Immature natural killer cell (primary cell): ENCODE data around the gene GPR146. TPM values are rescaled to one million over a fixed set of nuclear protein-coding genes. Genes with fewer than 3 reads are reported as not detected.

ENCODE experiments used
- DNase-seq, 3 donors: peaks; one replicate each; pipeline ENCODE4 v3.0.0; 2022; ENCODE audit warnings: mixed read lengths in 1 of 3
- H3K27ac Mint-ChIP-seq, 6 donors: one replicate each; pipeline ENCODE4 v1.8.0; 2020; ENCODE audit warnings: mixed read lengths in 6 of 6, mild to moderate bottlenecking in 5 of 6, inconsistent platforms in 4 of 6, moderate library complexity in 3 of 6
- H3K27me3 Mint-ChIP-seq, 3 donors: one replicate each; pipeline ENCODE4 v1.8.0; 2020 to 2021; ENCODE audit warnings: low read depth in 3 of 3, mild to moderate bottlenecking in 3 of 3, mixed read lengths in 3 of 3, moderate library complexity in 3 of 3, inconsistent platforms in 1 of 3
- H3K36me3 Mint-ChIP-seq, 3 donors: one replicate each; pipeline ENCODE4 v1.8.0; 2020; ENCODE audit warnings: mixed read lengths in 3 of 3, inconsistent platforms in 2 of 3, mild to moderate bottlenecking in 2 of 3
- H3K4me1 Mint-ChIP-seq, 2 donors: one replicate each; pipeline ENCODE4 v1.8.0; 2020; ENCODE audit warnings: inconsistent platforms in 2 of 2, mild to moderate bottlenecking in 2 of 2, mixed read lengths in 2 of 2, moderate library complexity in 1 of 2
- H3K4me3 Mint-ChIP-seq, 5 donors: one replicate each; pipeline ENCODE4 v1.8.0; 2020; ENCODE audit warnings: mild to moderate bottlenecking in 5 of 5, mixed read lengths in 5 of 5, inconsistent platforms in 3 of 5, moderate library complexity in 3 of 5
- H3K9me3 Mint-ChIP-seq, 6 donors: one replicate each; pipeline ENCODE4 v1.8.0; 2020; ENCODE audit warnings: mild to moderate bottlenecking in 6 of 6, mixed read lengths in 6 of 6, inconsistent platforms in 4 of 6, moderate library complexity in 3 of 6
- polyA plus RNA-seq, 3 donors: library from polyadenylated mRNA; unstranded; fragments of 300-500 nt; fragmentation: Illumina TruSeq; gene quantifications; one replicate each; pipeline ENCODE4 v1.2.3, GENCODE V29; 2021

GPR146 gene
- polyA plus RNA-seq, 3 donors from 2014 or later, result 1.1 to 1.9 TPM; not detected in 1

DNA sequence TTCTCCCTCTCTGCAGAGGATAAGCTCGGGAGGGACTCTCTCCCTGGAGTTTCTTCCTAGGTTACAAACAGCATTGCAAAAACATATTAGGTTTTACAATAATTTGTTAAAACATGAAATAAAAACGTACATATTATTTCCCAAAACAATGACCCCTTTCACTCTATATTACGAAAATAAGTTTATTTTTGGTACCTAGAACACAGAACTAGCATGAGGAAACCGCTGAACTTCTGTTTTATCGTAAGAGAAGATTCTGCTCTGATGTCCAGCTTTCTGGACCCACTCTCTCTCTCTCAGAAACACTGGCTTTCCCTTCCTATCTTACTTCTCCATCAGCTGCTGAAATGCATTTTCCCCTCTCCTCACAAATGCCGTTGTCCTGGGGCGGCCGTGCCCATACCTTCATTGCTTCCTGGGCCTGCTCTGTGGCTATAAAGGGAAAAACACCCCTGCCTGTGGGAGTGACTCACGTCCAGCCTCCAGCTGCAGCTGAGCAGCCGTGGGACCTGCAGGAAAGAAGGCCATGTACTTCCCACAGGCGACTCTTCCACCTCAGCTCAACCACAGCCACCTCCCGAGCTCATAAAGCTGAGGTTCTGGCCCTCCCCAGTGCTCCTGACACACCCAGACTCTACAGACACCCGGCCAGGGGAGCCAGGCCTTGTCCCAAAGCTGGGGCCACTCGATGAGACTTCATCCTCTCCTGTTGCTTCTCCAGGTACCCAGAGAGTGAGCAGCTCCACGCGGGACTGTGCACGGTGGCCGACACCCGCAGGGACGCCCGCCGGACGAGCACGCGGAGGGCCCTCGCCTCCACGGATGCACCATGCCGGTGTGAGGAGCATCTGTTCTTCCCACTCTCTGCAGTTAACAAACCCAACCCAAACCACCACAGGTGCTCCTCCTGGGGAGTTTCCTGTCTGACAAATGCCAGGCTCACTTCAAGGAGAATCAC lies 46.6 kb downstream of the GPR146 start:
- no peaks in the 10 kb centered on the region for H3K36me3 Mint-ChIP-seq
- peaks cover 6 to 10% of the 10 kb centered on the region in 2 donors for H3K4me1 Mint-ChIP-seq
- no peak overlapping the region for H3K27ac Mint-ChIP-seq
- no peak for DNase-seq
- peaks cover 0 to 3% (median 0%) of the 10 kb centered on the region in 3 donors for H3K27me3 Mint-ChIP-seq
- no peak overlapping the region for H3K4me3 Mint-ChIP-seq
- no peaks in the 10 kb centered on the region for H3K9me3 Mint-ChIP-seq

DNA sequence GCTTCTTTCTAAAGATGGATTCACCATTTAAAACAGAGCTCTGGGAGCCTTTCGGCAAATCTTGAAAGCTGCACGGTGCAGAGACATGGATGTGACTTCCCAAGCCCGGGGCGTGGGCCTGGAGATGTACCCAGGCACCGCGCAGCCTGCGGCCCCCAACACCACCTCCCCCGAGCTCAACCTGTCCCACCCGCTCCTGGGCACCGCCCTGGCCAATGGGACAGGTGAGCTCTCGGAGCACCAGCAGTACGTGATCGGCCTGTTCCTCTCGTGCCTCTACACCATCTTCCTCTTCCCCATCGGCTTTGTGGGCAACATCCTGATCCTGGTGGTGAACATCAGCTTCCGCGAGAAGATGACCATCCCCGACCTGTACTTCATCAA lies 47.3 kb downstream of the GPR146 start:
- no peak overlapping the region for H3K4me3 Mint-ChIP-seq
- H3K9me3 Mint-ChIP-seq, result no peaks in the 10 kb centered on the region
- H3K4me1 Mint-ChIP-seq, result peaks cover 6 to 10% of the 10 kb centered on the region in 2 donors
- H3K27ac Mint-ChIP-seq, result no peak overlapping the region
- DNase-seq, result no peak
- H3K27me3 Mint-ChIP-seq, result peaks cover 0 to 3% (median 0%) of the 10 kb centered on the region in 3 donors
- H3K36me3 Mint-ChIP-seq, result no peaks in the 10 kb centered on the region

DNA sequence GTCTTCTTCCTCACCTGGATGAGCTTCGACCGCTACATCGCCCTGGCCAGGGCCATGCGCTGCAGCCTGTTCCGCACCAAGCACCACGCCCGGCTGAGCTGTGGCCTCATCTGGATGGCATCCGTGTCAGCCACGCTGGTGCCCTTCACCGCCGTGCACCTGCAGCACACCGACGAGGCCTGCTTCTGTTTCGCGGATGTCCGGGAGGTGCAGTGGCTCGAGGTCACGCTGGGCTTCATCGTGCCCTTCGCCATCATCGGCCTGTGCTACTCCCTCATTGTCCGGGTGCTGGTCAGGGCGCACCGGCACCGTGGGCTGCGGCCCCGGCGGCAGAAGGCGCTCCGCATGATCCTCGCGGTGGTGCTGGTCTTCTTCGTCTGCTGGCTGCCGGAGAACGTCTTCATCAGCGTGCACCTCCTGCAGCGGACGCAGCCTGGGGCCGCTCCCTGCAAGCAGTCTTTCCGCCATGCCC lies 47.9 kb downstream of the GPR146 start:
- Mint-ChIP-seq H3K4me1 (peaks cover 3 to 5% of the 10 kb centered on the region in 2 donors), H3K9me3 (no peaks in the 10 kb centered on the region), H3K36me3 (no peaks in the 10 kb centered on the region), H3K27ac (no peak overlapping the region), H3K4me3 (no peak overlapping the region), H3K27me3 (peaks cover 0 to 3% (median 0%) of the 10 kb centered on the region in 3 donors)
- DNase-seq, result no peak

DNA sequence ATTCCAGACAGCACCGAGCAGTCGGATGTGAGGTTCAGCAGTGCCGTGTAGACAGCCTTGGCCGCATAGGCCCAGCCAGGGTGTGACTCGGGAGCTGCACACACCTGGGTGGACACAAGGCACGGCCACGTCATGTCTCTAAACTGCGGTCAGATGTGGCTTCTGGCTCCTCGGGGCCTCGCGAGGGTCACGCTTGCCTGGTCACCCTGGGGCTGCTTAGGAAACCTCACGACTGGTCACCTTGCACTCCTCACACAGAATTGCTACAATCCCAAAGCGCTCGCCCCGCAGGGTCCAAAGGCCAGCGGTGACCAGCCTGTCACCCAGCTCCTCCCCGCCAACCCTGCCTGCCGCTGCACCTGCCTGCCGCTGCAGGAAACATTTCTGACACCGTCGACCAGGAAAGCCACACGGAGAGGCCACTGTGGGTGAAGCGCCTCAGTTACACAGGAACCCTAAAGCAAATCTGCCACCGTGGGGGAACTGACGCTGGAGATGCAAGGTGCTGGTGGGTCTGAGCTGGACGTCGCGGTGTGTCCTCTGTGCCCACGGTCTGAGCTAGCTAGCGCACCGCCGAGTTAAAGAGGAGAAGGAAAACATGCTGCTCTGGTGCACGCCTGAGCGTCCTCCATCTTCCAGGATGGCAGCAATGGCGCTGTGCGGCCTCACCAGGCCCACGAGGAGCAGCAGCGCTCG lies 48.6 kb downstream of the GPR146 start:
- H3K27ac Mint-ChIP-seq, result no peak overlapping the region
- H3K4me1 Mint-ChIP-seq, result no peaks in the 10 kb centered on the region

DNA sequence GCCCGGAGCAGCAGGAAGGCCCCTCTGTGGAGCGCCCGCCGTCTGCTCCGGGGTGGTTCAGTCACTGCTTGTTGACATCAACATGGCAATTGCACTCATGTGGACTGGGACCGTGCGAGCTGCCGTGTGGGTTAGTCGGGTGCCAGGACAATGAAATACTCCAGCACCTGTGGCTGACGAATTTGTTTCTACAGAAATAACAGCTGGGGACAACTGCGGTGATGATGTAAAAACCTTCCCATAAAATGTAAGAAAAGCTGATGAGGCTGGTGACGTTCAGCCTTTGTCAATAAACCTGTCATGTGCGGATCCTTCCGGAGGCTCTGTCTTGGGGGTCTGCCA lies 49.1 kb downstream of the GPR146 start:
- H3K9me3 Mint-ChIP-seq, result no peaks in the 10 kb centered on the region
- H3K27me3 Mint-ChIP-seq, result peaks cover 0 to 3% (median 0%) of the 10 kb centered on the region in 3 donors
- no peak overlapping the region for H3K4me3 Mint-ChIP-seq
- no peaks in the 10 kb centered on the region for H3K4me1 Mint-ChIP-seq
- H3K27ac Mint-ChIP-seq, result no peak overlapping the region
- no peak for DNase-seq
- peaks cover 4 to 9% (median 6%) of the 10 kb centered on the region in 3 donors for H3K36me3 Mint-ChIP-seq

More for the DNA sequence above, 48.6 kb downstream of the GPR146 start:
- no peak overlapping the region for H3K4me3 Mint-ChIP-seq
- DNase-seq, result no peak
- H3K36me3 Mint-ChIP-seq, result peaks cover under 1 to 5% (median 3%) of the 10 kb centered on the region in 3 donors
- peaks cover 0 to 3% (median 0%) of the 10 kb centered on the region in 3 donors for H3K27me3 Mint-ChIP-seq
- H3K9me3 Mint-ChIP-seq, result no peaks in the 10 kb centered on the region

DNA sequence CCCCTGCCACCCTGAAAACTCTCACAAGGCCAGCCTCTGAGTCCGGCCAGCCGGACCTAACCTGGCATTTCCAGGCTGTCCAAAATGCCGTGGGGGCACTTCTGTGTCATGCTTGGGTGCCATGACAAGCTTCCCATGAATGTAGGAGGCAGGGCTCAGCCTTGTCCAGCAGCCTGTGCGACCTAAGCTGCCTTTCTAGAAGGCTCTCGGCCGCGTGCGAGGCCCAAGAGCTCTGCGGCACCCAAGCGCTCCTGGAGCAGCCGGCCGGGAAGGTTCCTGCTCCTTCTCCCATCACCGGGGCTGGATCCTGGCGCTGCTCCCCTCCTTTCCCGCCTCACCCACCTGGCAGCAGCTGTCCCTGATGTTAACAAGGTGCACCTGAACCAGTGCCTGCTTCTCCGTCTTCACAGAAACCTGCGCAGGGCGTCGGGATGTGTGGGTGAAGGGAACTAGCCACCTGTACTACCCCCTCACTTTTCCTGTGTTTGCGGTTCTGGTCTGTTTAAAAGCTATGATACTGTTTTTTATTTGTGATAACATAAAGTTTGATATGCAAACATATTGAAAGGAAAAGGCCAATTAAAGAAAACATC lies 49.7 kb downstream of the GPR146 start:
- Mint-ChIP-seq H3K4me1 (no peaks in the 10 kb centered on the region), H3K36me3 (peaks cover 4 to 9% (median 6%) of the 10 kb centered on the region in 3 donors), H3K27me3 (peaks cover 0 to 3% (median 0%) of the 10 kb centered on the region in 3 donors), H3K9me3 (no peaks in the 10 kb centered on the region), H3K27ac (no peak overlapping the region), H3K4me3 (no peak overlapping the region)
- no peak for DNase-seq

DNA sequence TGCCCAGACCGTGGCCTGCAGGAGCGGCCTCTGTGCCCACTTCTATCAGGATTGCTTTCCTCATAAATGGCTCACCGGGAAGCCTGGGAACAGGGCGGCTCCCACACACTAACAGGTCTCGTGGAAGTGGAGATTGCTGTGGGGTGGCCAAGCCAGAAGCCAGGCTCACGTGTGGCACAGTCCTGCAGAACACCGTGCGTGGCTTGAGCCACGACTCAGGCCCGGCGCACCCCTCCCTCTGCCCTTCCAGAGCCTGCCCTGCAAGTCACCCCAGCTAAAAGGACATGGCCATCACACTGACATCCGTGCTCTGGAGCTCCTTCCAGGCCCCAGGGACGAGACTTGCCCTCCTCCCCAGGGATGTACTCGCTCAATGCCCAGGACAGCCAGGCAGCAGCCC lies 50.5 kb downstream of the GPR146 start:
- no peak for DNase-seq
- Mint-ChIP-seq H3K27ac (no peak overlapping the region), H3K27me3 (peaks cover 0 to 3% (median 0%) of the 10 kb centered on the region in 3 donors), H3K4me1 (no peaks in the 10 kb centered on the region), H3K36me3 (peaks cover 4 to 9% (median 6%) of the 10 kb centered on the region in 3 donors), H3K4me3 (no peak overlapping the region), H3K9me3 (no peaks in the 10 kb centered on the region)

DNA sequence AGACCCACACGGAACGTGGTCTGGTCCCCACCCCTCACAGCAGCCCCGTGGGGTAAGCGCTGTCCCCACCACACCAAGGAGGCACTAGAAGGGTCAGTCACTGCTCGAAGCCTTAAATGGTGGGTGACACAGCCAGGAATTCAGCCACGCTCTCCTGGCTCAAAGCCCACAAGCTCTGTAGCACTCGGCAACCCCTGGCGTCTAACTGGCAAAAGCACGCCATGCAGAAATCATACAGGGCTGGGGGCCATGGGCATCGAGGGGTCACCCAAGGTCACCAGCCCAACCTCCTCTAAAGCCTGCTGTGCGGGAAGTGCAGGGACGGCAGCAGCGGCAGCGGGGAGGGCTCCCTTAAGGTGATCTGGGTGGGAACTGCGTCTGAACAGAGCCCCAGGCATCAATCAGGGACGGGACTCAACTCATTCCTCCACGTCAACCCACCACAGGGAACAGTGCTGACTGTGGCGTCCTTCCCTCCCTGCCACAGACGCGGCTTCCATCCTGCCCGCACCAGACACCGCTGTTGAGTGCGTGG lies 51.3 kb downstream of the GPR146 start:
- Mint-ChIP-seq H3K36me3 (peaks cover 4 to 9% (median 6%) of the 10 kb centered on the region in 3 donors), H3K9me3 (no peaks in the 10 kb centered on the region), H3K27me3 (peaks cover 0 to 3% (median 0%) of the 10 kb centered on the region in 3 donors), H3K27ac (no peak overlapping the region), H3K4me1 (no peaks in the 10 kb centered on the region), H3K4me3 (no peak overlapping the region)
- no peak for DNase-seq

DNA sequence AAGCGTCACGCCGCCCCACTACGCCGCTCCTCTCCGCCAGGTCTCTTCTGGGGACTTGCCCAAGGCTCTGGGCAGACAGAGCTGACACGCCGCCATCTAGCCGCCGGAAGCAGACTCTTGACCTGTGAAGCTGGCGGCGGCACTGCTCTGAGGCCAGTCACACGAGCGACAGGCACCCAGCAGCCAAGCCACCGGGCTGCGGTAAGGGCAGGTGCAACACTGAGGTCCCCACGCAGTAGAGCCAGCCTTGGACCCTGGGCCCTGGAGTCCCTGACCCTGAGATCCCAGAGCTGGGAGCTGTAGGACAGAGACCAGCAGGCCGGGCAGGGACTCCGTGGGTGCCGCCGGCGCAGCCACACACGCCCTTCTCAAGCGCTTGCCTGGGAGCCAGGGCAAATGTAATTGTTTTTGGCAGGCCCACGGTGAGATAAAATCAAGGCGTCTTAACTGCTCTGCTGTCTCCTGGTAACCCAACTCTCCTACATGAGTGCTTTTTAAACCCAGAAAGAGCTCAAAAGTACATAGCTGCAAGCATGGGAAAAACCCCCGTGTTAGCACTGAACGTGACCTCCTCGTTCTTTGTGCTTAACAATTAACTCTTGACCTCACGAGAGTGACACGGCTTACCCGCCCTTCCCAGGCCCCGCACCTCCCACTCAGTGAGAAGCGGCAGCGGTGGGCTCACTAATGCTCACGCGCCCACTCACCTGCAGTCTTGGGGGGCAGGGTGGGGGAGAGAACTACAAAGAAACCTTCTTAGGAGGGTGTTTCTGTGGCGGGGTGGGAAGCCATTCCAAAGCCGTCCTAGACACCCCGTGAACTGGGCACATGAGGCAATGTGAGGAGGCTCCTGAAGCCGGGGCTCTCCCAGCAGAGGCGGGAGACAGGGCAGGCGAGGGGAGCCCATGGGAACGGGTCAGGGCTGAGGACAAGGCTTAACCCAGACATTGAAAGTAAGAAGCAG lies 52.1 kb downstream of the GPR146 start:
- H3K27me3 Mint-ChIP-seq, result peaks cover 0 to 3% (median 0%) of the 10 kb centered on the region in 3 donors
- no peak overlapping the region for H3K27ac Mint-ChIP-seq
- H3K36me3 Mint-ChIP-seq, result peaks cover 4 to 9% (median 6%) of the 10 kb centered on the region in 3 donors
- H3K4me3 Mint-ChIP-seq, result no peak overlapping the region
- H3K4me1 Mint-ChIP-seq, result no peaks in the 10 kb centered on the region
- no peak for DNase-seq
- H3K9me3 Mint-ChIP-seq, result no peaks in the 10 kb centered on the region

DNA sequence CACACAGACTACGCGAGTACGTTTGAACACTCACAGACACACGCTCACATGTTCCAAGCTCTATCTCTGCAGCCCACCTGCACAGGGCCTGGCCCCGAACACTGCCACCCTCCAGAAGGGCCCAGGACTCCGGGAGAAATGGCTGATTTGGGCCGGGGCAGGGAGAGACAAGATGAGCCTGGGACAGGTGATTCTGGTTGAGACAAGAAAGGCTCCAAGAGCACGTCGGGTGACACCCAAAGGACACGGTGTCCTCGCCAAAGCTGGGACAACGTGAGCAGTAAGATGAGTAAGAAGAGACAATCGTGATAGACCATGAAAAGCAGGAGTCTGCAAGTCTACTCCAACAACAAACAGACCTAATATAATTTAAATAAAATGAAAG lies 52.8 kb downstream of the GPR146 start:
- Mint-ChIP-seq H3K4me1 (no peaks in the 10 kb centered on the region), H3K27ac (no peak overlapping the region), H3K9me3 (no peaks in the 10 kb centered on the region), H3K4me3 (no peak overlapping the region), H3K36me3 (peaks cover 4 to 9% (median 6%) of the 10 kb centered on the region in 3 donors), H3K27me3 (peaks cover 0 to 1% (median 0%) of the 10 kb centered on the region in 3 donors)
- DNase-seq, result no peak

DNA sequence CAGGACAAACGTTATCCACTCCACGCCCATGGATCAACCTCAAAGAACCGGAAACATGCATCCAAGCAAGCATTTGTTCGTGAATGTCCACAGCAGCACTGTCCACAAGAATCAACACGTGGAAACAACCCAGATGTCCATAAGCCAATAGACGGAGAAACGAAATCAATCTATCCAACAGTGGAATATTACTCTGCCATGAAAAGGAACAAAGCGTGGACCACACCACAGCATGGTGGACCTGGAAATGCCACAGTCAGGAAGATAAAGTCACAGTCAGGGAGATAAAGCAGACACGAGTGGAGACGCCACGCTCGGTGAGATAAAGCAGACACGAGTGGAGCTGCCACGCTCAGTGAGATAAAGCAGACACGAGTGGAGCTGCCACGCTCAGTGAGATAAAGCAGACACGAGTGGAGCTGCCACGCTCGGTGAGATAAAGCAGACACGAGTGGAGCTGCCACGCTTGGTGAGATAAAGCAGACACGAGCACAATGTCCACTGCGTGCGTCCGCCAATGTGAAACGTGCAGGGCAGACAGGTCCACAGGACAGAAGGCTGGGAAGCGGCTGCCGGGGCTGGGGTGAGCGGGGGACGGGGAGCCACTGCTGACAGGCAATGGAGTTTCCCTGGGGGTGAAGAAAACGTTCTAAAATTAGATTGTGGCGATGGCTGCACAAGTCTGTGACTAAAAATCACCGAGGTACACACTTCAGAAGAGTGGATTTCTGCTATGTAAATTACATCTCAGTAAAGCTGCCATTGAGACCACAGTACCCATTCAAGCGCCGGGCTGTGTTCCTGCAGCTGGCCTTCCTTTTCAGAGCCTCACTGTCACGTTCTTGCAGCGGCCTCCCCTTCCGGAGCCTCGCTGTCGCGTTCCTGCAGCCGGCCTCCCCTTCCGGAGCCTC lies 54.2 kb downstream of the GPR146 start:
- H3K4me3 Mint-ChIP-seq, result no peak overlapping the region
- no peaks in the 10 kb centered on the region for H3K9me3 Mint-ChIP-seq
- H3K4me1 Mint-ChIP-seq, result no peaks in the 10 kb centered on the region
- no peak for DNase-seq
- peaks cover 4 to 9% (median 6%) of the 10 kb centered on the region in 3 donors for H3K36me3 Mint-ChIP-seq
- H3K27ac Mint-ChIP-seq, result no peak overlapping the region
- no peaks in the 10 kb centered on the region for H3K27me3 Mint-ChIP-seq

DNA sequence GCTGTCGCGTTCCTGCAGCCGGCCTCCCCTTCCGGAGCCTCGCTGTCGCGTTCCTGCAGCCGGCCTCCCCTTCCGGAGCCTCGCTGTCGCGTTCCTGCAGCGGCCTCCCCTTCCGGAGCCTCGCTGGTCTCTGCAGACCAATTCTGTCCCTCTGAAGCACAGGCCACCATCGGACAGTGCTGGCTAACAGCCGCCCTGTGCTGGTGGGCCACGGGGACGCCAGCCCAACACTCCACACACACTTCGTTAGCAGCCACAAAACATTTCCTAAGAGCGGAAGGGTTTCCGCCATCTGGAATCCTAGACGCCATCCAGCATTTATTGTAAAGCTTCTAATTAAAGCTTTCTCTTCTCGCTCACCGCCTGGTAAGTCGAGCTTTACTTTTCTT lies 54.8 kb downstream of the GPR146 start:
- no peaks in the 10 kb centered on the region for H3K27me3 Mint-ChIP-seq
- no peak for DNase-seq
- H3K4me3 Mint-ChIP-seq, result no peak overlapping the region
- no peaks in the 10 kb centered on the region for H3K9me3 Mint-ChIP-seq
- peaks cover 4 to 9% (median 6%) of the 10 kb centered on the region in 3 donors for H3K36me3 Mint-ChIP-seq
- H3K27ac Mint-ChIP-seq, result no peak overlapping the region
- H3K4me1 Mint-ChIP-seq, result no peaks in the 10 kb centered on the region
